Activated T-cell treated with anti-CD3 and anti-CD28 coated beads, Interleukin-2, amount 50 U/mL, for 24 hours (primary cell): Measurements from ENCODE around the gene PJA1.

Experiments used
- DNase-seq: peaks from one replicate; pipeline ENCODE4 v3.0.0-alpha.2; 2020
- H3K27ac Mint-ChIP-seq: 2 replicates; pipeline ENCODE4 v1.8.0; 2020; ENCODE audit warnings: mild to moderate bottlenecking, mixed read lengths
- H3K27me3 Mint-ChIP-seq: 2 replicates; pipeline ENCODE4 v1.8.0; 2020; ENCODE audit warnings: mixed read lengths
- H3K36me3 Mint-ChIP-seq: 2 replicates; pipeline ENCODE4 v1.8.0; 2020; ENCODE audit warnings: low read depth, mixed read lengths
- H3K4me1 Mint-ChIP-seq: 2 replicates; pipeline ENCODE4 v1.8.0; 2020; ENCODE audit warnings: low read depth, mixed read lengths
- H3K4me3 Mint-ChIP-seq: 2 replicates; pipeline ENCODE4 v1.8.0; 2020; ENCODE audit warnings: mild to moderate bottlenecking, moderate library complexity, mixed read lengths
- H3K9me3 Mint-ChIP-seq: 2 replicates; pipeline ENCODE4 v1.8.0; 2020; ENCODE audit warnings: mixed read lengths

PJA1 gene

DNA sequence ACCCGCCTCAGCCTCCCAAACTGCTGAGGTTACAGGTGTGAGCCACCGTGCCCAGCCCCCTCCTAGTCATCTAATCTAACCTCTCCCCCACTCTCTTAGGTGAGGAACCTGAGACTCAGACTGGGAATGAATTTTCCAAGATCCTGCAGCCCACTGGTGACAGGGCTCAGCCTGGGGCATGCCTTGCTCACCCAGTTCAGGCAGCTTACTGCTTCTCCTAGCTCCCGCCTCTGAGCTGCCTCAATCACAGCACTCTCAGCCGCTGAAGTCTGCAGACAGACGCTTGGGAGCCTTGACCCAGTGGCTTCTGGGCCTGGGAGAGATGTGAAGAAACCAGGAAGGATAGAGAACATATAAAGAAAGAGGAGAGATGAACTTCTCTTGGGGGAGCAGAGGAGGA is 24.4 kb downstream of the PJA1 start:
- Mint-ChIP-seq H3K4me3 (no peak overlapping the region), H3K27ac (no peak overlapping the region), H3K4me1 (no peaks in the 10 kb centered on the region), H3K36me3 (no peaks in the 10 kb centered on the region), H3K27me3 (peaks cover 50% of the 10 kb centered on the region), H3K9me3 (no peaks in the 10 kb centered on the region)
- no peak for DNase-seq

GRCh38 chrX:69139516-69139915 is 25.7 kb downstream of the PJA1 start:
- Mint-ChIP-seq H3K27me3 (peaks cover 54% of the 10 kb centered on the region), H3K27ac (no peak overlapping the region), H3K36me3 (no peaks in the 10 kb centered on the region), H3K9me3 (no peaks in the 10 kb centered on the region), H3K4me1 (no peaks in the 10 kb centered on the region), H3K4me3 (no peak overlapping the region)
- DNase-seq: no peak

DNA sequence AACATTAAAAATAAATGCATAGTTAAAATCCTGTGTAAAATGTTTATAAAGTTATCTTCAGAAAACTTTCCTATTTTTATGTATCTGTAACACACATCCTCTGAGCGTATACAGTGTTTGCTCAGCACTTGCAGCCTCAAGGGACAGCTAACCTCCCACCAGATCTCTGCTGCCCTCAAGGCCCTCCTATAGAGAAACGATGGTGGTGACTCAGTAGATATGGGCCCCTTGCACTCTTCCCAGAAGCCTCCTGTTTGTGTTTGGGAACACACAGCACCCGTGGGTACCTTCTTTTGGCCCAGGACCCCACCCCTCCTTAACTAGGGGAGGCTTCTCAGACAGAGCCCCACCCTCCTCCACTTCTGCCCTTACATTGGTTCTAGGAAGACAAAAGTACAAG is 26.7 kb downstream of the PJA1 start:
- Mint-ChIP-seq H3K27ac (no peak overlapping the region), H3K4me1 (no peaks in the 10 kb centered on the region), H3K36me3 (no peaks in the 10 kb centered on the region), H3K27me3 (peaks cover 59% of the 10 kb centered on the region), H3K4me3 (no peak overlapping the region), H3K9me3 (no peaks in the 10 kb centered on the region)
- DNase-seq: no peak

DNA sequence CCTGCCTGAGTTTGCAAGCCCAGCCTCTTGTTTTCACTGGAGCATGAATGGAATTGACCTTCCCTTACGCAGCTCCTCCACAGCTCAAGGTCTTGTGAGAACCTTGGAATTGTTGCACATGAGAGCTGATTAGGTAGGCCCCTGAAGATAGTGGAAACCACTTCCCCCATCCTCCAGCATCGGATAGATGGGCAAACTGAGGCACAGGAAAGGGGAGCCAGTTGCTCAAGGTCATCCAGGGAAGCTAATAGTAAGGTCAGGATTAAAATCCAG is 27.2 kb downstream of the PJA1 start:
- Mint-ChIP-seq H3K4me3 (no peak overlapping the region), H3K36me3 (no peaks in the 10 kb centered on the region), H3K9me3 (no peaks in the 10 kb centered on the region), H3K4me1 (no peaks in the 10 kb centered on the region), H3K27me3 (peaks cover 60% of the 10 kb centered on the region), H3K27ac (no peak overlapping the region)
- DNase-seq: no peak

DNA sequence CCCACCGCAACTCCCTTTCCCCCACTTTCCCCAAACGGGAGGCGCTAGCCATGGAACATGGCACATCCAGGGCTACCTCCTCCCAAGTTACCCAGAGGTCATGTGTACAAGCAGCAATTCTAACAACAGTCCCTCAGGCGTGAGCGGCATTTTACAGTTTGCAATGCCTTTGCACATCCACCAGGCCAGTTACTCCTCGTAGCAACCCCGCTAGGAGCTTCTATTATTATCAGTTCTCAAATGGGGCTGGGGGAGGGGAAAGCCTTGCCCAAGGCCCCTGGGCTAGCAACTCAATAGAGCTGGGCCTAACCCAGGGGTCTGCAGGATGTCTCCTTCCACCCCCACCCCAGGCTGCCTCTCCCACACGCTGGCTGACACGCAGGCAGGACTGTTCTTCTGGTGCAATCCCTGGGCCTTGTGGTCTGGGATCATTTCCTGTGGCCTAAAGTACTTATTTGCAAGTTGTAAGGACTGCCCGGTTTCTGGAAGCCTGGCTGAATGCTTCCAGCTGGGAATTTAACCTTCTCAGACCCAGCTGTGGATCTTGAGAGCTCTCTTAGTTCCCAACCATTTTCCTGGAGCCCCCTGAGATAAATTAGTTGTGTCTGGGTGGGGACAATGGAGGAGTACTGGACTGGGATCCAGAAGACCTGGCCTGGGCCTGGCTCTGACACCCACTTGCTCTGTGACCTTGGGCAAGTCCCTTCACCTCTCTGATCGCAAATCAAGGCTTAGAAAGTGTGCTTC is 27.7 kb downstream of the PJA1 start:
- Mint-ChIP-seq H3K36me3 (no peaks in the 10 kb centered on the region), H3K27me3 (peaks cover 60% of the 10 kb centered on the region), H3K9me3 (no peaks in the 10 kb centered on the region), H3K27ac (no peak overlapping the region), H3K4me1 (no peaks in the 10 kb centered on the region), H3K4me3 (no peak overlapping the region)
- no peak for DNase-seq

DNA sequence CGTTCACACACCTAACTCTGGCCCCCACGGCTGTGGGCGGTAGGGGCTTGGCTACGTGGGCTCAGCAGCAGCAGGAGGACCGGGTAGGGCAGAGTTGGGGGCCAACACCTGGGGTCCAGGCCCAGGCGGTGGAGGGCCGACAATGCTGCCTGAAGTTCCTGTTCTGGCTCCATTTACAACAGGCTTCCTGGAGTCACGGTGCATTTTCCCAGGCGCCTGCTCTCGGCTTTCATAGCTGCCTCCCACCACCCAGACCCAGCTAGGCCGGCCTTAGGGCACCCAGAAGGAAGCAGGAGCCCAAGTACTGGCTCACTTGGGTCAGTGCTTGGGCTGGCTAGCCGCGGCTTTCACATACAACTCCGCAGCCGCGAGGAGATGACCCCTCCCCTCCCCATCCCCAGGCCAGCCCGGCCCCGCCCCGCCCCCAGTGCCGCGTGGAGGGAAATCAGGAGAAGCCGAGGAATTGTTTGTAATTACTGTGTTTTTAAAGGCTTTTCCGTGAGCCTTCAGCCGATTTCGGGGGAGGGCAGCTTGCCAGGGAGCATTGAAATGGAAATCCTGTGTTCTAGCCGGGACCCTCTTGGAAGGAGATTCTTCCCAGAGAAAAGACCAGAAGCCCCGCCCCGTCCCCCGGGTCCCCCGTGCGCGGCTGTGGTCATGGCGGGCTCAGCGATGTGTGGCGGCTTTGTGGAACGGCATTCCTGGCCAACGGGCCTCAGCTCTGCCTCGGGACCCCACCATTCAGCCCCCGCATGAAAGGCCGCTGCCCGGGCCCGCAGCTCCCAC is 28.5 kb downstream of the PJA1 start:
- DNase-seq: no peak
- Mint-ChIP-seq H3K36me3 (no peaks in the 10 kb centered on the region), H3K27me3 (peaks cover 66% of the 10 kb centered on the region), H3K4me1 (no peaks in the 10 kb centered on the region), H3K9me3 (no peaks in the 10 kb centered on the region), H3K27ac (no peak overlapping the region), H3K4me3 (no peak overlapping the region)

- Mint-ChIP-seq H3K4me3 (no peak overlapping the region), H3K9me3 (no peaks in the 10 kb centered on the region), H3K36me3 (no peaks in the 10 kb centered on the region), H3K27ac (no peak overlapping the region), H3K27me3 (peaks cover 78% of the 10 kb centered on the region), H3K4me1 (no peaks in the 10 kb centered on the region)
- DNase-seq: no peak
Observed at GRCh38 chrX:69133921-69134542, 31.2 kb downstream of the PJA1 start.

DNA sequence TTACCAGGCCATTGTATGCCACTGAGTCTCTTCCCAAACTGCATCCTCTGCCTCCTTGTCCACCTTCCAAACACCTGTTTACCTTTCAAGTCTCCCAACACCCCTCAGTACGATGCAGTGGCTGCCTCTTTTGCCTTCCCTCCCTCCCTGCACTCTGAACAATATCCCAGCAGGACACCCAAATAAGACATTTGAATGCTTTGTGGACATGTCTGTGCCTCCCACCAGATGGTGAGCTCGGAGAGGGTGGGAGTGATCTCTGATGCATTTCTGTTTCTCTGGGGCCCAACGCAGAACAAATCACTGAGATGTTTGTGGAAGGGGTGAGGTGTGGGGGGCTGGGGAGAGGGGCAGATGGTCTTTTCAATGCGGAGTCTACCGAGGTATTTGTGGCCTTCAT is 33.4 kb downstream of the PJA1 start:
- Mint-ChIP-seq H3K27ac (no peak overlapping the region), H3K4me1 (peaks cover 1% of the 10 kb centered on the region), H3K4me3 (no peak overlapping the region), H3K9me3 (no peaks in the 10 kb centered on the region), H3K36me3 (no peaks in the 10 kb centered on the region), H3K27me3 (peaks cover 71% of the 10 kb centered on the region)
- DNase-seq: no peak

DNA sequence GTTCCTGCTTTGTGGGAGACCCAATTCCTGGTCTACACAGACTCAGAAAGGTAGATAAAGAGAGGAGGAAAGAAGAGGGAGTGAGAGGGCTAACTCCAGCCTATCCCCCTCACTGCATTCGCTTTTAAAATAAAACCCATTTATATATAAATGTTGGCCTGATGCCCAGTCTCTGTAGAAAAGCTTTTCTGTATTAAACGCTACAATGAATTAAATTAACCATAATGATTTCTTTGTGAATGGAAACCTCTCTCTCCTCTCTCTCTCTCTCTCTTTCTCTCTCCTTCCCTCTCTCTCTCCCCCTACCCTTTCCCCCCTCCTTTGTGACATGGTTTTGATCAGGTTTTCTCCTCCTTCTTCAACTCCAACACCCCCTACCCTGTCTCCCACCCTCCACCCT is 34.8 kb downstream of the PJA1 start:
- Mint-ChIP-seq H3K9me3 (no peaks in the 10 kb centered on the region), H3K27me3 (peaks cover 68% of the 10 kb centered on the region), H3K4me1 (peaks cover 1% of the 10 kb centered on the region), H3K27ac (no peak overlapping the region), H3K36me3 (no peaks in the 10 kb centered on the region), H3K4me3 (no peak overlapping the region)
- no peak for DNase-seq

- Mint-ChIP-seq H3K4me1 (peaks cover 1% of the 10 kb centered on the region), H3K27me3 (peaks cover 60% of the 10 kb centered on the region), H3K9me3 (no peaks in the 10 kb centered on the region), H3K27ac (no peak overlapping the region), H3K4me3 (no peak overlapping the region), H3K36me3 (no peaks in the 10 kb centered on the region)
- no peak for DNase-seq
Observed at GRCh38 chrX:69128588-69128987, 36.7 kb downstream of the PJA1 start.

DNA sequence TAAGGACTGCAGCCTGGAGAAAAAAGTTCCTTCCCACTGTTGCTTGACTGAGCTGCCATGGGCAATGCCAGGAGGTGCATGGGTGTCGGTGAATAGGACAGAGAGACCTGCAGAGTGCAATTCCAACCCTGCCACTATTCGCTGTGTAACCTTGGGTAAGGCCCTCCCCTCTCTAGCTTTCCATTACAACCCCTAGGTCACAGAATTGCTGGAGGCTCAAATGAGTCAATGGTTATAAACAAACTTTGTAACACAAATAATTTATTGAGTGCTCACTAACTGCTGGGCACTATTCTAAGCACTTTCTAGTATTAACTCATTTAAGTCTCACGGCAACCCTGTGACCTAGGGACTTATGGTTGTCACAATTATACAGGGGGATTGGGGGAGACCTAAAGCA is 37.8 kb downstream of the PJA1 start:
- Mint-ChIP-seq H3K36me3 (no peaks in the 10 kb centered on the region), H3K27ac (no peak overlapping the region), H3K4me1 (peaks cover 1% of the 10 kb centered on the region), H3K9me3 (no peaks in the 10 kb centered on the region), H3K4me3 (no peak overlapping the region), H3K27me3 (peaks cover 57% of the 10 kb centered on the region)
- DNase-seq: no peak

DNA sequence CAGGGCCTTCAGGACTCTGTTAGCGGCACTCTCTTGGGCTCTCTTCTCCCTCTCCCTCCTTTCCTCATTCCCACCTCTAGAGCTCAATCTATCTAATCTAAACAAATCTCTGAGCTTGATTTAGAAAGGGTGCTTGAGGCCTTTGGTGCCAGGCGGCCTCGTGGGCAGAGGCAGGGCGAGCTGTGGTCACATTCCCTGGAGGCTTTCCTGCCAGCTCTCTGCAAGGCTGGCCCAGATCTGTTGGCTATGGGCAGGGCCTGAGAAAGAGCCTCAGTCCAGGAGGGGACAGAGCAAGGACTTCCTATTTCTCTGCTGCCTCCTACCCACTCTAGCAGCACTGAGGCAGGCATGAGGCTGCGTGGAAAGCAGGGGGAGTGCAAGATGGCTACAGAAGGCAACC is 38.6 kb downstream of the PJA1 start:
- Mint-ChIP-seq H3K4me1 (peaks cover 1% of the 10 kb centered on the region), H3K27ac (no peak overlapping the region), H3K27me3 (peaks cover 52% of the 10 kb centered on the region), H3K36me3 (no peaks in the 10 kb centered on the region), H3K9me3 (no peaks in the 10 kb centered on the region), H3K4me3 (no peak overlapping the region)
- no peak for DNase-seq

DNA sequence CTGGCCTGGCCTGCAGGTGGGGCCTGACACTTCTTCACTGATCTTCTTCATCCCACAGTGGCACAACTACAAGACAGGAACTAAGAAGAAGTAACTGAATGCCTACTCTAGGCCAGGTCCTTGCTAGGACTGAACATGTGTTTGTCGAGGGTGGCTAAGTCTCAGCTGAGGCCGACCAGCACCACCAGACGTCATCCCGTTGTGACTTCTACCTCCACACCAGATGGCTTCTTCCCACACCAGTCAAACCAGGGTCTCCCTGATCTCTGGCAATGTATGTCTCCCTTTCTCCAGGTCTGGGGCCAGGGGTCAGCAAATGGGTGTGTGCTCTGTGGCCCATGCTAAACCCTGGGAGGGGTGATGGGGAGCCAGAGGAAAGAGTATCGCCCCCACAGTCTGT is 40.2 kb downstream of the PJA1 start:
- Mint-ChIP-seq H3K36me3 (no peaks in the 10 kb centered on the region), H3K27ac (no peak overlapping the region), H3K4me3 (no peak overlapping the region), H3K4me1 (peaks cover 1% of the 10 kb centered on the region), H3K27me3 (peaks cover 40% of the 10 kb centered on the region), H3K9me3 (no peaks in the 10 kb centered on the region)
- DNase-seq: no peak

- Mint-ChIP-seq H3K4me3 (no peak overlapping the region), H3K27ac (no peak overlapping the region), H3K4me1 (peaks cover 1% of the 10 kb centered on the region), H3K36me3 (no peaks in the 10 kb centered on the region), H3K9me3 (no peaks in the 10 kb centered on the region), H3K27me3 (peaks cover 30% of the 10 kb centered on the region)
- DNase-seq: no peak
Observed at GRCh38 chrX:69124108-69124507, 41.1 kb downstream of the PJA1 start.

- DNase-seq: no peak
- Mint-ChIP-seq H3K4me1 (peaks cover 1% of the 10 kb centered on the region), H3K9me3 (no peaks in the 10 kb centered on the region), H3K27ac (no peak overlapping the region), H3K36me3 (no peaks in the 10 kb centered on the region), H3K4me3 (no peak overlapping the region), H3K27me3 (peaks cover 27% of the 10 kb centered on the region)
Observed at GRCh38 chrX:69123481-69123880, 41.8 kb downstream of the PJA1 start.
